Activated CD4-positive, alpha-beta memory T cell treated with anti-CD3 and anti-CD28 coated beads for 36 hours (primary cell): ENCODE results near the gene SLC16A4. TPM values are rescaled to one million over a fixed set of nuclear protein-coding genes. Genes with fewer than 3 reads are reported as not detected.
A peak's percentile ranks its signal among the peaks of the same experiment; 100 is the strongest.

Source experiments
- CTCF ChIA-PET: fragments of 350-600 bp; sonication (Branson Sonifier 250); formaldehyde crosslinking; loops from one replicate; lab custom pipeline; 2021; ENCODE audit warnings: antibody characterized with exemption, inconsistent platforms; lab: Charles Lee
- POLR2A ChIA-PET: fragments of 350-600 bp; sonication (Branson Sonifier 250); formaldehyde crosslinking; loops from one replicate; lab custom pipeline; 2021; ENCODE audit warnings: antibody characterized with exemption; lab: Charles Lee
- DNase-seq: peaks from one replicate; pipeline ENCODE4 v3.0.0-alpha.2; 2020
- H3K27ac Mint-ChIP-seq: one replicate; pipeline ENCODE4 v1.8.0; 2021; ENCODE audit warnings: mixed read lengths
- H3K27me3 Mint-ChIP-seq: one replicate; pipeline ENCODE4 v1.8.0; 2021; ENCODE audit warnings: mixed read lengths
- H3K36me3 Mint-ChIP-seq: one replicate; pipeline ENCODE4 v1.8.0; 2021; ENCODE audit warnings: mixed read lengths
- H3K4me1 Mint-ChIP-seq: one replicate; pipeline ENCODE4 v1.8.0; 2021; ENCODE audit warnings: low read depth, mixed read lengths
- H3K4me3 Mint-ChIP-seq: one replicate; pipeline ENCODE4 v1.8.0; 2021; ENCODE audit warnings: mild to moderate bottlenecking, mixed read lengths
- H3K9me3 Mint-ChIP-seq: one replicate; pipeline ENCODE4 v1.8.0; 2021; ENCODE audit warnings: mixed read lengths
- intact Hi-C: fragments of 100-400 bp; cut with micrococcal nuclease; formaldehyde crosslinking; loops from one replicate; pipeline ENCODE4 v1.15.1; 2023
- total RNA-seq, 2 experiments: library from RNA; stranded (reverse); gene quantifications; one replicate each; pipeline ENCODE4 v1.2.3, GENCODE V29; 2021

The SLC16A4 gene
- total RNA-seq, 2 experiments from 2014 or later, result 0.19 to 0.48 TPM

DNA sequence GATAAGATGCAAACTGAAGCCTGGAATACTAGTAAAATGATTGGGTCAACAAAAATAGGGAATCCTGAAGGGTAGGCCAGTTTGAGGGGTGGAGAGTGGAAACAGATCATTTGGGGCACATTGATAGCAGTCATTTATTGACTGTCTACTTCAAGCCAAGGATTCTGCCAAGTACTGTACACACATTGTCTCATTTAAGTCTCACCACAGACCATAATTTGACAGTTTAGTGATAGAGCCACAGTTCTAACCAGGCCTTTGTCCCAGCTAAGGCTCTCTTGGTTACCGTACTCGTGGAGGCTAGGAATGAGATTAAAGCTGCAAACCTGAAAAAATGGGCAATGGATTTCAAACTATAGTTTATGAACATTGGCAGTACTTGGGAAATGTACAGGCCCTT lies 40.5 kb downstream of the SLC16A4 start:
- ChIA-PET CTCF (interaction anchor here (1.0 to 2.0 kb wide), 4 partner anchors 12 to 146 kb away, joined by 3 to 8 read pairs (median 6); partner anchors contain the start of genes KCNC4 and RBM15), POLR2A (no interaction called here)
- H3K27me3 Mint-ChIP-seq, result no peaks in the 10 kb centered on the region
- H3K27ac Mint-ChIP-seq, result no peak overlapping the region
- intact Hi-C loops, result no loop called here
- peaks cover 75% of the 10 kb centered on the region for H3K4me1 Mint-ChIP-seq
- no peaks in the 10 kb centered on the region for H3K9me3 Mint-ChIP-seq
- no peak overlapping the region for H3K4me3 Mint-ChIP-seq
- peaks cover 36% of the 10 kb centered on the region for H3K36me3 Mint-ChIP-seq
- DNase-seq, result no peak

DNA sequence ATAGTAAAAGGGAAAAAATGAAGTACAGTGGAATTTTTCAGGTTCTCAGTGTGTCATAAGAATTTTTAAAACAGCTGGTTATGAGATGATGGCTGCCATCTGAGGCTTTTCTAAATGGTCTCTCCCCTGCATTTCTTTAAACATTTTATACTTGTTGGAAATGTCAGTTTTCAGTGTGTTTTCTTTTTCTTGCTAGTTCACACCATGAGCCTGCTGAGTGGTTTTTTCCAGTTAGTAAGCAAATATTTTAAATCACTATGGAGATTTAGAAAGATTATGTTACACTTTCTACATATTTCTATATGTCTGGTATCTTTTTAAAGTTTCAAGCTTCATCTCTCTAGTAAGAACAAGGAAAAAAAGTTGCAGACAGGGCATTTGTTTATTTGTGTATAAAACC lies 42.1 kb downstream of the SLC16A4 start:
- peak overlapping the region; percentile 29 for H3K27ac Mint-ChIP-seq
- POLR2A ChIA-PET, result interaction anchor here (1.4 kb wide), 1 partner anchor 9 kb away, joined by 16 read pairs; the partner anchor contains the start of gene RBM15
- CTCF ChIA-PET, result interaction anchor here (0.9 to 2.1 kb wide), 12 partner anchors 10 to 289 kb away, joined by 3 to 14 read pairs (median 4); partner anchors contain the start of genes KCNC4 and RBM15
- no peak overlapping the region for H3K4me3 Mint-ChIP-seq
- H3K4me1 Mint-ChIP-seq, result peaks cover 82% of the 10 kb centered on the region
- DNase-seq, result no peak
- H3K36me3 Mint-ChIP-seq, result peaks cover 46% of the 10 kb centered on the region
- intact Hi-C loops, result no loop called here
- no peaks in the 10 kb centered on the region for H3K9me3 Mint-ChIP-seq
- no peaks in the 10 kb centered on the region for H3K27me3 Mint-ChIP-seq

DNA sequence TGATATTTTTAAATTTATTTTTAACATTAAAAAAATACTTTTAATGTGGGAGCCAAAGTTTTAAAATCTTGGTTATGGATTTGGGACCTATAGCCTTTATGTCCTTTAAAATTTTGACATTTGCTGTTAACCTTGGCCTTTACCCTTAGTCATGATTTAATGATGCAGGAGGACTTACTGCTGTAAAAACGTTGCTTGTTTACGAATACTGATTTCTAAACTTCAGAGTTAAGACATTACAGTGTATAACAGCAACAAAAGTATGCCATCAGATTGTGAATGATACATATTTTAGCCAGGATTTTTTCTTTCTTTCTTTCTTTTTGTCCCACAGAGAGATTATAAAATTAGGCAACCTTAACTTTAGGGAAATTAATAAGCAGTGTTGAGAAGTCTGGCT lies 42.8 kb downstream of the SLC16A4 start:
- peak overlapping the region; percentile 36 for H3K4me3 Mint-ChIP-seq
- H3K36me3 Mint-ChIP-seq, result peaks cover 53% of the 10 kb centered on the region

DNA sequence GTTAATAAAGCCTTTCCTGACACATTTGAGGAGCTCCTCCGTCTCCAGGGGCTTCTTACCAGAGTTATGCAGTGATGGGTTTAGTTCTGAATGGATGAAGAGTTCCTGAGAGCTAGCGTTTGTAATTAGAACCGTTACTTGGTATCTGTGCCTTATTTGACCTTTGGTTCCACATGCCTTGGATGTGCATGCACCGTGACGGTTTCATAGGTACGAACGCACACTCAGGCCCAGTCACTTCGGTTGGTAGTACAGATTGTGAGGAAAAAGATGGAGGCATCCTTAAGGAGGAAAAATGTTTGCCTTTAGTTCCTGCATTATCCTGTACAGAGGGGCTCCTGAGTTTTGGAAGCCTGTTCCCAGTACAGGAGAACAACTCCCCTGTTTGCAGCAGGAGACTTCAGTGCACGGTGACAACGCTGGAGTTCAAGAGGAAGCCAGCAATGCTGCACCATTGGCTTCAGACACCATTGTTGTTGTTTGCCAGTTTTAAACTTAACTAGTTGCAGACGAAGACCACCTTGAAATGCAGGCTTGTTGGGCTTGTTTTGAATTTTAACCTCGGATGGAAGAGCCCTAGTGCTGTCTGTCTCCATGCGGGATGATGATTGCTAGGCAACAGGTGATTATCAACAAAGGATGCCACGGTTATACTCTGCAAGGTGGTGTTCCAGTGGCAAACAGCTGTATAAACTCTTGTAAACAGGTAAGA lies 43.5 kb downstream of the SLC16A4 start:
- ChIA-PET POLR2A (interaction anchor here (1.9 kb wide), 1 partner anchor 9 kb away, joined by 7 read pairs; no protein-coding TSS in a partner anchor), CTCF (interaction anchor here (1.7 to 2.5 kb wide), 2 partner anchors 65 to 139 kb away, joined by 4 to 10 read pairs; no protein-coding TSS in a partner anchor)
- no peak overlapping the region for H3K4me3 Mint-ChIP-seq
- H3K27me3 Mint-ChIP-seq, result no peaks in the 10 kb centered on the region
- intact Hi-C loops, result no loop called here
- peaks cover 88% of the 10 kb centered on the region for H3K4me1 Mint-ChIP-seq
- peaks cover 60% of the 10 kb centered on the region for H3K36me3 Mint-ChIP-seq
- DNase-seq, result no peak
- no peaks in the 10 kb centered on the region for H3K9me3 Mint-ChIP-seq
- no peak overlapping the region for H3K27ac Mint-ChIP-seq

More for the DNA sequence above, 42.8 kb downstream of the SLC16A4 start:
- Mint-ChIP-seq H3K27me3 (no peaks in the 10 kb centered on the region), H3K27ac (no peak overlapping the region), H3K9me3 (no peaks in the 10 kb centered on the region), H3K4me1 (peaks cover 82% of the 10 kb centered on the region)
- intact Hi-C loops, result no loop called here
- ChIA-PET CTCF (interaction anchor here (1.0 to 2.5 kb wide), 7 partner anchors 9 to 288 kb away, joined by 3 to 14 read pairs (median 5); partner anchors contain the start of gene RBM15), POLR2A (interaction anchor here (1.4 kb wide), 1 partner anchor 9 kb away, joined by 16 read pairs; the partner anchor contains the start of gene RBM15)
- DNase-seq, result no peak

DNA sequence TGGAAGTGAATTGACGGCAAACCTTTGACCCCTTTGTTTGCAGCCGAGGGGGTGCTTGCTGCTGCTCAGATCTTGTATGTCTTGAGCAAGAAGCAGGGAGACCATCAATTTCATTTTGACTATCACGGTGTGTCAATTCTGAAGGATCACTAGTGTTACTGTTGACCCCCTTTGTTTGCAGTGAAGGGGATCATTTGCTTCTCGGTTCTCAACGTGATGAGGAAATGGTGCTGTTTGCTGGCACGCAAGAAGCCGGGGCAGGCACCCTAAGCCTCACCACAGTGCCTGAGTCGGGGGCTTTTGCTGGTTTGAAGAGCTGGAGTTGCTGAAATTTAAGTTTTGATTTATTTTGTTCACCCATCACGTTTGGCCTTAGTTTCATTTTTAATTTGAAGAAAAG lies 44.1 kb downstream of the SLC16A4 start:
- POLR2A ChIA-PET, result interaction anchor here (1.9 kb wide), 1 partner anchor 8 kb away, joined by 7 read pairs; no protein-coding TSS in a partner anchor

DNA sequence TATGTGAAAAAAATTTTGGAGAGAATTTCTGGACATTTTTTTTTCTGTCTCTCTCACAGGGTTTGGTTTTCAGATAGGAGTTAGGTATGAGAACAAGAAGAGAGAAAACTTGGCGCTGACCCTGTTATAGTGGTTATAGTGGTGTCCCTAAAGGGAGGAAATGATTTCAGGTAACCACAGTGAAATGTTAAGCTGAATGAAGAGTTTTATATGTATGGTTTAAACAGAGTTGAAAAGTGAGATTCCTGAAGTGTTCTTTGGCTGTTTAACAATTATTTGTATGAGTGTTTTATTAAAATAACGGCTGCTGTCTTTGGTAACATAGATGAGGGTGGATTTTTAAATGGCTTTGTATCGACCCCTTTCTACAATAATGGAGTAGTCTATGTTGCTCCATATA lies 45.3 kb downstream of the SLC16A4 start:
- Mint-ChIP-seq H3K4me1 (peaks cover 91% of the 10 kb centered on the region), H3K4me3 (no peak overlapping the region), H3K9me3 (no peaks in the 10 kb centered on the region), H3K27ac (no peak overlapping the region), H3K36me3 (peaks cover 74% of the 10 kb centered on the region), H3K27me3 (no peaks in the 10 kb centered on the region)
- CTCF ChIA-PET, result no interaction called here
- POLR2A ChIA-PET, result interaction anchor here (0.6 kb wide), 1 partner anchor 551 kb away, joined by 3 read pairs; no protein-coding TSS in a partner anchor
- no peak for DNase-seq
- intact Hi-C loops, result no loop called here

More for the DNA sequence above, 44.1 kb downstream of the SLC16A4 start:
- peaks cover 91% of the 10 kb centered on the region for H3K4me1 Mint-ChIP-seq
- no peak overlapping the region for H3K27ac Mint-ChIP-seq
- H3K27me3 Mint-ChIP-seq, result no peaks in the 10 kb centered on the region
- H3K9me3 Mint-ChIP-seq, result no peaks in the 10 kb centered on the region
- no peak overlapping the region for H3K4me3 Mint-ChIP-seq
- CTCF ChIA-PET, result interaction anchor here (2.5 kb wide), 1 partner anchor 139 kb away, joined by 10 read pairs; no protein-coding TSS in a partner anchor
- DNase-seq, result no peak
- intact Hi-C loops, result no loop called here
- peaks cover 66% of the 10 kb centered on the region for H3K36me3 Mint-ChIP-seq

DNA sequence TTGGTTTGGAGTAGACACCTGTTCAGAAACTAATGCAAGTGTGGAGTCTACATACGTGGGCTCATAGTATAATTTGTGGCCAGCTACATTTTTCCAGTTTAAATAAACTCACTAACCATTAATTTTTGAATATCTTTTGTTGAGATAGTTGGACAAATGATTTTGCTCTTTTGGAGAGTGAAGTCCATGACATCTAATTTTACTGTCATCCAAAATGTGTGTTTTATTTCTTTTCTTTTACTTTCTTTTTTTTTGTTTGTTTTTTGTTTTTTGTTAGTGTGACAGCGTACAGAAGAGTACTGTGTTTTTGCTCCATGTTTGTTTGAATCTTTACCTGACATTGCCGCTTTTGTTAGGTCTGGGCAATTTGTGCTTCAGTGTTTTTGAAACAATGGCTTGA lies 46.7 kb downstream of the SLC16A4 start:
- H3K4me1 Mint-ChIP-seq, result peaks cover 87% of the 10 kb centered on the region
- peak overlapping the region; percentile 44 for H3K4me3 Mint-ChIP-seq
- ChIA-PET CTCF (interaction anchor here (0.7 to 1.5 kb wide), 4 partner anchors 116 to 141 kb away, joined by 3 read pairs; no protein-coding TSS in a partner anchor), POLR2A (no interaction called here)
- intact Hi-C loops, result no loop called here
- peak overlapping the region; percentile 79 for H3K27ac Mint-ChIP-seq
- H3K27me3 Mint-ChIP-seq, result no peaks in the 10 kb centered on the region
- no peak for DNase-seq
- H3K9me3 Mint-ChIP-seq, result no peaks in the 10 kb centered on the region
- H3K36me3 Mint-ChIP-seq, result peaks cover 82% of the 10 kb centered on the region

DNA sequence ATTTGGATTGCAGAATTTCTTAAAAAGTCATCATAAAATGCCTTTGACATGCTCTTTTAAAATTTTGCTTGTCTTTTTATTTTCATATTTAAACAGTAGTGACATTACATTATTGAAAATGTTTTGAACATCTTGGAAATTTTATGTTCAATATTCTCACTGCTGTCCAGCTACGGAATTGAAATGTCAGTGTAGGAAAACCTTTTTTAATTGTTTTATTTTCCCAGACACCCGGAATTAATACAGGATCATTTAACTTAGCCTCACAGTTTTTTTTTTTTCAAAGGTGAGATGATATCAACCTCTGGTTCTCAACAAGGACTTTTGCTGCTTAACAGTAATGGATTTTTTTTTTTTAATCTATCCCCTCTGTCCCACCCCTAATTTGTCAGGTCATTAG lies 47.6 kb downstream of the SLC16A4 start:
- no peak for DNase-seq
- no peak overlapping the region for H3K4me3 Mint-ChIP-seq
- peaks cover 74% of the 10 kb centered on the region for H3K36me3 Mint-ChIP-seq
- POLR2A ChIA-PET, result no interaction called here
- H3K27me3 Mint-ChIP-seq, result no peaks in the 10 kb centered on the region
- CTCF ChIA-PET, result interaction anchor here (1.3 to 1.5 kb wide), 2 partner anchors 134 to 140 kb away, joined by 3 read pairs; no protein-coding TSS in a partner anchor
- no peaks in the 10 kb centered on the region for H3K9me3 Mint-ChIP-seq
- peak overlapping the region; percentile 79 for H3K27ac Mint-ChIP-seq
- intact Hi-C loops, result no loop called here
- peaks cover 78% of the 10 kb centered on the region for H3K4me1 Mint-ChIP-seq

DNA sequence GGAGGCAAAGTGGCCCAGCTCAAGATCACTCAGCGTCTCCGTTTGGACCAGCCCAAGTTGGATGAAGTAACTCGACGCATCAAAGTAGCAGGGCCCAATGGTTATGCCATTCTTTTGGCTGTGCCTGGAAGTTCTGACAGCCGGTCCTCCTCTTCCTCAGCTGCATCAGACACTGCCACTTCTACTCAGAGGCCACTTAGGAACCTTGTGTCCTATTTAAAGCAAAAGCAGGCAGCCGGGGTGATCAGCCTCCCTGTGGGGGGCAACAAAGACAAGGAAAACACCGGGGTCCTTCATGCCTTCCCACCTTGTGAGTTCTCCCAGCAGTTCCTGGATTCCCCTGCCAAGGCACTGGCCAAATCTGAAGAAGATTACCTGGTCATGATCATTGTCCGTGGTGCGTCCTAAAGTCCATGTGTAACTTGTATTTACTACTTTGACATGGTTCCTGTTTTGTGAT lies 48.9 kb downstream of the SLC16A4 start:
- Mint-ChIP-seq H3K27me3 (no peaks in the 10 kb centered on the region), H3K36me3 (peaks cover 65% of the 10 kb centered on the region), H3K4me1 (peaks cover 71% of the 10 kb centered on the region), H3K27ac (no peak overlapping the region), H3K9me3 (no peaks in the 10 kb centered on the region), H3K4me3 (no peak overlapping the region)
- ChIA-PET POLR2A (interaction anchor here (0.7 kb wide), 1 partner anchor 69 kb away, joined by 3 read pairs; no protein-coding TSS in a partner anchor), CTCF (interaction anchor here (0.7 to 2.0 kb wide), 5 partner anchors 29 to 305 kb away, joined by 3 to 9 read pairs (median 3); no protein-coding TSS in a partner anchor)
- intact Hi-C loops, result no loop called here
- no peak for DNase-seq

DNA sequence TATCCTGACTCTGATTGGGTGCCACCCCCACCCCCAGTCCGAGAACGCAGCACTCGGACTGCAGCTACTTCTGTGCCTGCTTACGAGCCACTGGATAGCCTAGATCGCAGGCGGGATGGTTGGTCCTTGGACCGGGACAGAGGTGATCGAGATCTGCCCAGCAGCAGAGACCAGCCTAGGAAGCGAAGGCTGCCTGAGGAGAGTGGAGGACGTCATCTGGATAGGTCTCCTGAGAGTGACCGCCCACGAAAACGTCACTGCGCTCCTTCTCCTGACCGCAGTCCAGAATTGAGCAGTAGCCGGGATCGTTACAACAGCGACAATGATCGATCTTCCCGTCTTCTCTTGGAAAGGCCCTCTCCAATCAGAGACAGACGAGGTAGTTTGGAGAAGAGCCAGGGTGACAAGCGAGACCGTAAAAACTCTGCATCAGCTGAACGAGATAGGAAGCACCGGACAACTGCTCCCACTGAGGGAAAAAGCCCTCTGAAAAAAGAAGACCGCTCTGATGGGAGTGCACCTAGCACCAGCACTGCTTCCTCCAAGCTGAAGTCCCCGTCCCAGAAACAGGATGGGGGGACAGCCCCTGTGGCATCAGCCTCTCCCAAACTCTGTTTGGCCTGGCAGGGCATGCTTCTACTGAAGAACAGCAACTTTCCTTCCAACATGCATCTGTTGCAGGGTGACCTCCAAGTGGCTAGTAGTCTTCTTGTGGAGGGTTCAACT lies 49.5 kb downstream of the SLC16A4 start:
- Mint-ChIP-seq H3K27ac (no peak overlapping the region), H3K4me1 (peaks cover 71% of the 10 kb centered on the region), H3K4me3 (no peak overlapping the region), H3K9me3 (no peaks in the 10 kb centered on the region), H3K36me3 (peaks cover 61% of the 10 kb centered on the region), H3K27me3 (no peaks in the 10 kb centered on the region)
- POLR2A ChIA-PET, result no interaction called here
- no peak for DNase-seq
- intact Hi-C loops, result no loop called here
- CTCF ChIA-PET, result interaction anchor here (1.3 to 8.5 kb wide), 3 partner anchors 29 to 138 kb away, joined by 3 to 107 read pairs (median 6); partner anchors contain the start of gene KCNC4

DNA sequence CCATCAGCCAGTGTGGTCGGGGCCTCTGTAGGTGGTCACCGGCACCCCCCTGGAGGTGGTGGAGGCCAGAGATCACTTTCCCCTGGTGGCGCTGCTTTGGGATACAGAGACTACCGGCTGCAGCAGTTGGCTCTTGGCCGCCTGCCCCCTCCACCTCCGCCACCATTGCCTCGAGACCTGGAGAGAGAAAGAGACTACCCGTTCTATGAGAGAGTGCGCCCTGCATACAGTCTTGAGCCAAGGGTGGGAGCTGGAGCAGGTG lies 50.7 kb downstream of the SLC16A4 start:
- H3K36me3 Mint-ChIP-seq, result peaks cover 53% of the 10 kb centered on the region
- POLR2A ChIA-PET, result interaction anchor here (1.1 to 3.7 kb wide), 6 partner anchors 9 to 133 kb away, joined by 3 to 16 read pairs (median 14); partner anchors contain the start of genes KCNC4 and LAMTOR5

More for the DNA sequence above, 50.7 kb downstream of the SLC16A4 start:
- no peak for DNase-seq
- intact Hi-C loops, result no loop called here
- H3K4me1 Mint-ChIP-seq, result peaks cover 66% of the 10 kb centered on the region
- CTCF ChIA-PET, result interaction anchor here (1.2 to 8.5 kb wide), 5 partner anchors 9 to 156 kb away, joined by 5 to 107 read pairs (median 36); partner anchors contain the start of gene KCNC4
- H3K9me3 Mint-ChIP-seq, result no peaks in the 10 kb centered on the region
- H3K27me3 Mint-ChIP-seq, result no peaks in the 10 kb centered on the region
- no peak overlapping the region for H3K27ac Mint-ChIP-seq
- H3K4me3 Mint-ChIP-seq, result no peak overlapping the region
